Measurements from ENCODE around the gene ATP6AP1. TPM values are rescaled to one million over a fixed set of nuclear protein-coding genes. Genes with fewer than 3 reads are reported as not detected.

The ATP6AP1 gene
- total and polyA plus RNA-seq, 10 of the 15 experiments (the other 5 are each of a cell fraction or from before 2014, with no cell fraction given): 4.5 to 56.4 (median 32.0) TPM

GRCh38 chrX:154401918-154402621 lies 26.4 kb upstream of the ATP6AP1 start:
- POLR2A ChIA-PET: interaction anchor here (3.8 kb wide), 1 partner anchor 9 kb away, joined by 22 read pairs; the partner anchor contains the start of gene TAFAZZIN
- intact Hi-C loops (cut with micrococcal nuclease; ENCODE audit: unreplicated experiment) (no loop called here), in situ Hi-C loops (cut with MboI) (no loop called here)
- RAD21 ChIA-PET (ENCODE audit: unreplicated experiment): no interaction called here
- DNase-seq (ENCODE audit: low read depth, low spot score) (no peak), ATAC-seq (no peak), FAIRE-seq (no peak)
- SMC1A ChIA-PET (ENCODE audit: uncharacterized antibody, unreplicated experiment): no interaction called here
- H3K36me3 ChIP-seq (ENCODE audit: control insufficient read depth in 2 of 2, insufficient read depth in 2 of 2, low read length in 1 of 2): peaks cover 10 to 12% of the 10 kb centered on the region in 2 experiments
- no peak overlapping the region for H3K4me2 ChIP-seq (ENCODE audit: control insufficient read depth, insufficient read depth)
- CTCF ChIA-PET: no interaction called here
- no peaks in the 10 kb centered on the region; the same call in 2 of the 3 replicates for H3K9me3 ChIP-seq (replicated peaks; ENCODE audit: control insufficient read depth, insufficient read depth, low read length)
- peaks cover 27% of the 10 kb centered on the region for H3K79me2 ChIP-seq (ENCODE audit: control insufficient read depth, insufficient read depth, low read length)
- BruUV-seq (replicated peaks): no TSS peak
- no peak for TF ChIP-seq ATF7 (IDR thresholded peaks at IDR 0.05; ENCODE audit: low read depth)
- no peak for TF ChIP-seq RELA (IDR thresholded peaks at IDR 0.05; ENCODE audit: borderline replicate concordance, partially characterized antibody)
- TF ChIP-seq, protein P1, sequence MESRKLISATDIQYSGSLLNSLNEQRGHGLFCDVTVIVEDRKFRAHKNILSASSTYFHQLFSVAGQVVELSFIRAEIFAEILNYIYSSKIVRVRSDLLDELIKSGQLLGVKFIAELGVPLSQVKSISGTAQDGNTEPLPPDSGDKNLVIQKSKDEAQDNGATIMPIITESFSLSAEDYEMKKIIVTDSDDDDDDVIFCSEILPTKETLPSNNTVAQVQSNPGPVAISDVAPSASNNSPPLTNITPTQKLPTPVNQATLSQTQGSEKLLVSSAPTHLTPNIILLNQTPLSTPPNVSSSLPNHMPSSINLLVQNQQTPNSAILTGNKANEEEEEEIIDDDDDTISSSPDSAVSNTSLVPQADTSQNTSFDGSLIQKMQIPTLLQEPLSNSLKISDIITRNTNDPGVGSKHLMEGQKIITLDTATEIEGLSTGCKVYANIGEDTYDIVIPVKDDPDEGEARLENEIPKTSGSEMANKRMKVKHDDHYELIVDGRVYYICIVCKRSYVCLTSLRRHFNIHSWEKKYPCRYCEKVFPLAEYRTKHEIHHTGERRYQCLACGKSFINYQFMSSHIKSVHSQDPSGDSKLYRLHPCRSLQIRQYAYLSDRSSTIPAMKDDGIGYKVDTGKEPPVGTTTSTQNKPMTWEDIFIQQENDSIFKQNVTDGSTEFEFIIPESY (IDR thresholded peaks at IDR 0.05): no peak
- TF ChIP-seq ZNF24 (IDR thresholded peaks at IDR 0.05): no peak
- no peak for TF ChIP-seq SRF (IDR thresholded peaks at IDR 0.05; ENCODE audit: low read depth in 2 of 2, low read length in 2 of 2)
- no peak for TF ChIP-seq MAX (IDR thresholded peaks at IDR 0.05; ENCODE audit: low read depth, low read length)
- no peak for TF ChIP-seq RFX5 (IDR thresholded peaks at IDR 0.05; ENCODE audit: low read depth, low read length)
- TF ChIP-seq ZBED1 (IDR thresholded peaks at IDR 0.05; ENCODE audit: borderline replicate concordance): no peak
- TF ChIP-seq ASH2L (IDR thresholded peaks at IDR 0.05; ENCODE audit: borderline replicate concordance, low read depth): no peak
- TF ChIP-seq BCL11A (IDR thresholded peaks at IDR 0.05; ENCODE audit: low read depth, low read length): no peak
- no peak for TF ChIP-seq PBX3 (IDR thresholded peaks at IDR 0.05; ENCODE audit: insufficient replicate concordance, low read depth, low read length)
- TF ChIP-seq ZNF207 (IDR thresholded peaks at IDR 0.05; ENCODE audit: borderline replicate concordance): no peak
- no peak for TF ChIP-seq POLR2AphosphoS2 (IDR thresholded peaks at IDR 0.05; ENCODE audit: low read depth, low read length)
- TF ChIP-seq, protein P2, sequence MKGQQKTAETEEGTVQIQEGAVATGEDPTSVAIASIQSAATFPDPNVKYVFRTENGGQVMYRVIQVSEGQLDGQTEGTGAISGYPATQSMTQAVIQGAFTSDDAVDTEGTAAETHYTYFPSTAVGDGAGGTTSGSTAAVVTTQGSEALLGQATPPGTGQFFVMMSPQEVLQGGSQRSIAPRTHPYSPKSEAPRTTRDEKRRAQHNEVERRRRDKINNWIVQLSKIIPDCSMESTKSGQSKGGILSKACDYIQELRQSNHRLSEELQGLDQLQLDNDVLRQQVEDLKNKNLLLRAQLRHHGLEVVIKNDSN (IDR thresholded peaks at IDR 0.05; ENCODE audit: borderline replicate concordance, extremely low read length, insufficient read depth, low read depth, low read length): no peak
- H4K20me1 ChIP-seq (ENCODE audit: control insufficient read depth, insufficient read depth): peaks cover 5% of the 10 kb centered on the region; the same call in 1 of the 2 replicates
- H3K27me3 ChIP-seq (replicated peaks in 1 of 2; ENCODE audit: control insufficient read depth in 2 of 2, insufficient read depth in 2 of 2, low read length in 1 of 2): no peaks in the 10 kb centered on the region
- H2AFZ ChIP-seq (ENCODE audit: control insufficient read depth, low read depth, low read length): no peak overlapping the region
- 46% methylated on average over 6 of the region's 6 CpGs for WGBS (ENCODE audit: insufficient coverage, insufficient replicate concordance, low lambda C conversion rate, missing lambda C conversion rate)
- peaks cover 3% of the 10 kb centered on the region; the same call in 1 of the 2 replicates for H3K4me1 ChIP-seq (ENCODE audit: control insufficient read depth, insufficient read depth, low read length)
- H3K4me3 ChIP-seq: no peak overlapping the region
- no peak overlapping the region for H3K27ac ChIP-seq (ENCODE audit: control insufficient read depth, insufficient read depth)
- H3K9ac ChIP-seq (ENCODE audit: control insufficient read depth, insufficient read depth, low read length): no peak overlapping the region

All from GM12878 (cell line).